Central memory CD4-positive, alpha-beta T cell (primary cell): ENCODE results near the gene HOGA1.
"Not testable (repeated sequence)": the region's sequence is repeated elsewhere in the genome, so short reads cannot be mapped to it uniquely, and the experiment has no call there.

ENCODE experiments used
- DNase-seq: peaks from one replicate; pipeline ENCODE4 v3.0.0; 2022

The HOGA1 gene

DNA sequence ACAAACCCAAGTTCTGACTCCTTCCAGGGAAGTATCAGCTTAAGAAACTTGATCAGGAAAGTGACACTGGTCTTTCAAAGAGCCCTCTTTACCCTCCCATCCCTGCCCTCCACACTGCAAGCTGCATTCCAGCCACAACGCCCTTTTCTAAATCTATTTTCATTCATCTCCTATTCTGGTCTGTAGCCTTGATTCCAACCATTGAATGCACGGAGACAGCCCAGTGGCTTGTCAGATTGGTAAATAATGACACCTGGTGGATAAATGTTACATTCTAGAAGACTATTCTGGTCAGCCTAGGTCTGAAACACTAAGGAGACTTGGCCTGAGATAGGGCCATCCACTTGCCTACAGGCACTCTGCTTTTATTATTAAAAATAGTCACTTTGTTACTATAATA lies 28.2 kb downstream of the HOGA1 start:
- DNase-seq: no peak

DNA sequence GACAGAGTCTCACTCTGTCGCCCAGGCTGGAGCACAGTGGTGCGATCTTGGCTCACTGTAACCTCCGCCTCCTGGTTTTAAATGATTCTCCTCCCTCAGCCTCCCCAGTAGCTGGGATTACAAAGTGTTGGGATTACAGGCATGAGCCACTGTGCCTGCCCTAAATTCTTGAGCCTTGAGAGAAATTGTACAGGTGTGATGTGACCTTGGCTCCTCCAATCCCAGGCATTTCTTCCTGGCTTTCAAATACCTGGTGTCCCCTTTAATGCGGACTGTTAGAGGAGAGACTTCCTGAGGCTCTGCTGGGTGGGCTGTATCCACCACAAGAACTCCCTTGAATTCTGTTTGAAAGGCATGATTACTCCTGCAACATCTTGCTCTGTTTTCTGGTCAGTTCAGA lies 34.1 kb downstream of the HOGA1 start:
- no peak for DNase-seq

DNA sequence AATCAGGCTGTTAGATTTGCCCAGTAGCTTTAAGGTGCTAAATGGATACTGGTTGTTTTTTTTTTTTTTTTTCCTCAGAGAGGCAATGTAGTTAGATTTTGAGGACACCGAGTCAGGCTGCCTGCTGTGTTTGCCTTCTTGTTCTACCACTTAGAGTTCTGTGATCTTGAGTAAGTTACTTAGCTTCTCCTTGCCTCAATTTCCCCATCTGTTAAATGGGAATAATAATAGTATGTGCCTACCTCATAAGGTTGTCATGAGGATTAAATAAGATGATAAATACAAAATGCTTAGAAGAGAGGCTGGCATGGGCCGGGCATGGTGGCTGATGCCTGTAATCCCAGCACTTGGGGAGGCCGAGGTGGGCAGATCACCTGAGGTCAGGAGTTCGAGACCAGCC lies 34.5 kb downstream of the HOGA1 start:
- no peak for DNase-seq

DNA sequence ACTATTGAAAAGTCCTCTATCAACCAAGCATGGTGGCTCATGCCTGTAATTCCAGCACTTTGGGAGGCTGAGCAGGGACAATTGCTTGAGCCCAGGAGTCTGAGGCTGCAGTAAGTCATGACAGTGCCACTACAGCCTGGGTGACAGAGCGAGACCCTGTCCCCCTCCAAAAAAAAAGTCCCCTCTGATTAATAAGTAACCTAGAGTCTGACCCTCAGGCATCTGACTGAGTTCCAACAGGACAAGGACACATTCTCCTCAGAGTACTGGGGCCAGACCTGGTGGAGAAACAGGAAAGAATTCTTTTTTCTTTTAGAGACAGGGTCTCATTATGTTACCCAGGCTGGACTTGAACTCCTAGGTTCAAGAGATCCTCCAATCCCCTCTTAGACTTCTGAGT lies 39.1 kb downstream of the HOGA1 start:
- no peak for DNase-seq

DNA sequence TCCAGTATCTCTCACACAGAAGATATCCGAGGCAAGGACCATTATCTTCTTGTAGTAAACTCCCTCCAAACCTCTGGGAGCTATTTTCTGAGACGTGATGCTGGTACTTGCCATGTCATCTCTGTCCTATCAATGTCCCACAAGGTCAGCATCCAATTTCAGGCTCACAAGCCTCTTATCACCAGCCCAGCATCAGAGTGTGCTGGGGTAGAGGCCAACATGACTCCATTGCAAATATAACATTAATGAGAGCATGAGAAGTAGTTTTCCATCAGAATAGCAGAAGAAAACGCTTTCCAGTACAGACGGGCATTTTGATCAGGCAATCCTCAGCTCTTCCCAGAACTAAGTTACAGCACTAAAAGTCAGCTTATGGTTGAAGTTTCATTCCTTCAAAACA lies 43.5 kb downstream of the HOGA1 start:
- no peak for DNase-seq

DNA sequence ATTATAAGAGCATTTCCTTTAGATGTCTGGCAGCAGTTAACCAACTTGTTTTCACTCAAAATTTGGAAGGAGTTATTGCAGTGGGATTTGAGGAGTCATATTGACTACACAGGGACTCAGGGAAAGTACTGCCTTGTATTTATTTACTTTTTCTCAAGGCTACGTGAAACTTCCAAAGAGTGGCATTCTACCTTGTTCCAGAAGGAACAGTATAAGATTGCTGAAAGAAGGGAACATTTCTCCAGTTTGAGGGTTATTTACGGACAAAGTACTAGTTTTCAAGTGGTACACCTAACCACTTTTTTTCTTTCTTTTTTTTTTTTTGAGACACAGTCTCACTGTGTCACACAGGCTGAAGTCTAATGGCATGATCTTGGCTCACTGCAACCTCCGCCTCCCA lies 44.0 kb downstream of the HOGA1 start:
- DNase-seq: no peak

DNA sequence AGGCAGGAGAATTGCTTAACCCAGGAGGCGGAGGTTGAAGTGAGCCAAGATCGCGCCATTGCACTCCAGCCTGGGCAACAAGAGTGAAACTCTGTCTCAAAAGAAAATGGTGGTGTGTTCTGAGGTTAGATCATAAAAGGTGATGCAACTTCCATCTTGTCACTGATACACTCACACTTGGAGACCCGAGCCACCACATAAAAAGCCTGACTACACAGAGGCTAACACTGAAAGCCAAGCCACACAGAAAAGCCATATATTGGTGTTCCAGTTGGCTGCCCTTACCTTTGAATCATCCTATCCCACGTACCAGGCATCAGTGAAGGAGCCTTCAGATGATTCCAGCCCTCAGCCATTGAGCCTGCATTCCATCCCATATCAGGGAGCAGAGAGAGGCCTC lies 45.1 kb downstream of the HOGA1 start:
- no peak for DNase-seq

DNA sequence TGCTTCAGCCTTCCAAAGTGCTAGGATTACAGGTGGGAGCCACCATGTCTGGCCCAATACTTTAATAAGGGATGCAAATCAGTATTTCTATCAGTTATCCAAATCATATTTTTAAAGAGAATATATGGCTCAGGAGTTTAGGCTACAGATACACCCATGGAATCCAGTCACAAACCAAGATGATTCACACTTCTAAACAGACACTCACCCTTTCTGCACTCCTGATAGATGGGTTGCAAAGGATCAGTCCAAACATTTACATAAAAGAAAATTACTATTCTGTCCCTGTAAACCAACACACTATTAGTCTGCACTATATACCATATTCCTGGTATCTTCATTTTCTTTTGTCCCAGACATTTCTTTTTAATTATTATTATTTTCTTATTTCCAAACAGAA lies 46.9 kb downstream of the HOGA1 start:
- no peak for DNase-seq

DNA sequence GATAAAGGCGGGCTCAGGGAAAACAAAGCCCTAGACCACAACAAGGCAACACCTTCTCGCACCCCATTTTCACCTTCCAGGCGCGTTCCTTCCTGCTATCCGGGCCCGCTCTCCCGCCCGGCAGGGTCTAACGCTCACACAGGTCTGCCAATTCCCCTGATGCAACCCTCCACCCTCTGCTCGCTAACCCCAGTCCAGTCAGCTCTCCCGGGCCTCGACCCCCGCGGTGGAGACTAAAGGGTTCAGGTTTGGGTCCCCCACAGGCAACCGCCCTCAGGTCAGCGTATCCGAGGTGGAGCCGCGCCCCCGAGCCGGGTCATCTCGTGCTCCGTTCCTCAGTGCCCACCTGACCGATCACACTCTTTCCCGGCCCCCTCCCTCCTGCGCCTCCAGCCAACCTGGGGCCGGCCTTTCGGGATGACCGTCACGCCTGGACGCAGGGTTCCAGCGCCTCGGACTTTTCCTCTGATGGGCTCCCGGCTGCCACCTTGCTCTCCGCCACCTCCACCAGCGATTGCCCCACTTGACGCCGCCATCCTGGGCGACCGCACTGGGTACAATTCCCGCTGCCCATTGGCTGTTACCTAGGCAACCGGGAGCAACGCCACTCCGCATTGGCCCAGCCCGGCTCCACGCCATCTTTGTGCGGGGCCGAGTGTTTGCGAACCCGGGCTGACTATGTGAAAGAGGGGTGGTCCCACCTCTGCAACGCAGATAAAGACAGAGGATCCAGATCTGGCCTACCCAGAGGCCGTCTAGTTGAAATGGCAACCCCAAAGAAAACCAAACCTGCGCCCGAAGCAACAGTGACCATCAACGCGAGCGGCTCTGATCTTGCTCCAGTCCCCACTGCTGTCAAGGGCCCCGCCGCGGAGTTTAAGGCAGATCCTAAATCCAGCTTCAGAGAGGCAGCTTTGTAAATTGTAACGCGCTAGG lies 49.0 kb downstream of the HOGA1 start, which contains the start of gene MORN4:
MORN4 (minus strand) TSS at position 552 of the 936 bp plus-strand sequence. CDS start 13,847 bp downstream, outside the sequence.
- peak; percentile 88 for DNase-seq

DNA sequence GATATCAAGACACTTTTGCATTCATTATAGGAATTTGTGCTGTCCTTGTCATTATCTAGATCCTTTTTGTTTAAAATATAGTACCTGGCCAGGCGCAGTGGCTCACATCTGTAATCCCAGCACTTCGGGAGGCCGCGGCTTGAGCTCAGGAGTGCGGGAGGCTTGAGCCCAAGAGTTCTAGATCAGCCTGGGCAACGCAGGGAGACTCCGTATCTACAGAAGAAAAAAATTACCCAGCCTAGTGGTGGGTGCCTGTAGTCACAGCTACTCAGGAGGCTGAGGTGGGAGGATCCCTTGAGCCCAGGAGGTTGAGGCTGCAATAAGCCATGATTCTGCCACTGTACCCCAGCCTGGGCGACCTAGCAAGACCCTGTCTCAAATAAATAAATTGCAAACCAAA lies 49.7 kb downstream of the HOGA1 start:
- no peak for DNase-seq

DNA sequence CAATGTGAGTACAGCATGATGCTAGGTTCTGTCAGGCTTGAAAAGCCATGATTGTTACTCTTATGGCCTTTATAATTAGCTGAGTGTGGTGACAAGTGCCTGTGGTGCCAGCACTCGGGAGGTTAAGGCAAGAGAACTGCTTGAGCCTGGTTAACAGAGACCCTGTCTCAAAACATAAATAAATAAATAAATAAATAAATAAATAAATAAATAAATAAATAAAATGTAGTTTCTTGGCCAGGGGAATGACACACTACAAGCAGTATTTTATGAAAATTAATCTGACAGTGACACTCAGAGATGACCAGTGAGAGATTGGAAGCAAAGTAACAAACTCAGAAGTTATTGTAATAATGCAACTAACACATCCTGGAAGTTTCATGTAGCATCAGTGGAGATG lies 51.4 kb downstream of the HOGA1 start:
- no peak for DNase-seq

DNA sequence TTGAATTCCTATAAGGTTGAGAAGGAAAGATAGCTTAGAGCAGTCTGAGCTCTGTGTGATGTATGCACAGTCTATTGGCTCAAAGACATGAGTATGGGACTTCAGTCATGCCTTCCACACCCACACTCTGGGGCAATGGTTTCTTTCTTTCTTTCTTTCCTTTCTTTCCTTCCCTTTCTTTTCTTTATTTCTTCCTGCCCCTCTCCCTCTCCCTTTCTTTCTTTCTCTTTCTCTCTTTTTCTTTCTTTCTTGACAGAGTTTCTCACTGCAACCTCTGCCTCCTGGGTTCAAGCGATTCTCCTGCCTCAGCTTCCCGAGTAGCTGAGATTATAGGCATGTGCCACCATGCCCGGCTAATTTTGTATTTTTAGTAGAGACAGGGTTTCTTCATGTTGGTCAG lies 54.9 kb downstream of the HOGA1 start:
- not testable (repeated sequence) for DNase-seq

DNA sequence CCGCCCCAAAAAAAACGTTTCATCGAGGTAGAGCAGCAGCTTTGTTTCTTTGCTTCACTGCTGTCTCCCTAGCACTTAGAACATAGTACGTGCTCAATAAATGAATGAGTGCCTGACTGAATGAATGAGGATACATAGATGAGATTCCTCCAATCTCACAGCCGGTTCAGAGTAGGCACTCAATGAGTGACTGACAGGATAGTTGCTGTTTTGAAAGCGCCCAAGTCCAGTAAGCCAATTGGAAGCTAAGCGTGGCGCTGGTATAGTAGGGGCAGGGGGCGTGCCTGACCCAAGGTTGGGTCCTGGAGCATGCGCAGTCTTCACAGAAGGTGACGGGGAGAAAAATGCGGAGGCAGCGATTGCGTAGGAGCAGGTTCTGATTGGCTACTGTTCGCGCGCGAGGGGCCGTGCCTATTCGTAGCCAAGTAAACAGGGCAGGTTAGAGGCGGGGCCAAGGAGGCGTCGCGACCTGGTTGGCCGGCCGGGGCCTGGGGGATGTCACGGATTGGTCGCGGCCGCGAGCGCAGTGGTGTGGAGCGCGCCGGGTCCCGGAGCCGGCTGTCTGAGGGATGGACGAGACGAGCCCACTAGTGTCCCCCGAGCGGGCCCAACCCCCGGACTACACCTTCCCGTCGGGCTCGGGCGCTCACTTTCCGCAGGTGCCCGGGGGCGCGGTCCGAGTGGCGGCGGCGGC lies 56.1 kb downstream of the HOGA1 start, which contains the start of gene PI4K2A:
PI4K2A (plus strand) TSS at position 498 of the 694 bp plus-strand sequence; CDS start at position 570, 72 bp downstream.
- peak; percentile 98 for DNase-seq

DNA sequence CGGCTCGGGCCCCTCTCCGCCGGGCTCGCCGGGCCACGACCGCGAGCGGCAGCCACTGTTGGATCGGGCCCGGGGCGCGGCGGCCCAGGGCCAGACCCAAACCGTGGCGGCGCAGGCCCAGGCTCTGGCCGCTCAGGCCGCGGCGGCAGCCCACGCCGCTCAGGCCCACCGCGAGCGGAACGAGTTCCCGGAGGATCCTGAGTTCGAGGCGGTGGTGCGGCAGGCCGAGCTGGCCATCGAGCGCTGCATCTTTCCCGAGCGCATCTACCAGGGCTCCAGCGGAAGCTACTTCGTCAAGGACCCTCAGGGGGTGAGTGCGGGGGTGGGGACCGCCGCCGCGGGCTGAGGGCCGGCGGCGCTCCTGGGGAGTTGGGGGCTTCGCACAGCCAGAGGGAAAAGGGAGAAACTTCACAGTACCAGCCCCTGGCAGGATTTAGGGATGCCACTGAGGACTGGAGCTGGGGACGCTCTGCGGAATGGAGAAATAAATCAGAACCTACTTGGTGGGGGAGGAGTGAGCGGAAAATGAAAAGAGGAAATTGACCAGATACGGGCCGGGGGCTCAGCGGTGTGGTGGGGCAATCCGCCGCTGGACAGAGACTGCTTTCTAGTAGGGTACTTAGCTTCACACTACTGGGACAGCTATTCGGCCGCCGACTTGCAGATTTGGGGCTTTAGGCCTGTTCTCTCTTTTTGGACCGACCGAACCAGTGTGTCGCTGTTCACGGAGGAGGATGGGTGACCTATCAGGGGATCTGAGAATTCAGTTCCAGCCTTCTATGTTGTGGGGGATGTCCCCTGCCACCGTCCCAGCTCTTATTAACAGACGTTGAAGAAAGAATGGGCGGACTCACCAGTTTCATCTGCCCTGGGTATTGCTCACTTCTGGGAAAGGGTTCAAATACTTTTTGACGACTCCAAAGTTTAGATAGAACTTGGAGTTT lies 57.0 kb downstream of the HOGA1 start:
- DNase-seq: no peak

DNA sequence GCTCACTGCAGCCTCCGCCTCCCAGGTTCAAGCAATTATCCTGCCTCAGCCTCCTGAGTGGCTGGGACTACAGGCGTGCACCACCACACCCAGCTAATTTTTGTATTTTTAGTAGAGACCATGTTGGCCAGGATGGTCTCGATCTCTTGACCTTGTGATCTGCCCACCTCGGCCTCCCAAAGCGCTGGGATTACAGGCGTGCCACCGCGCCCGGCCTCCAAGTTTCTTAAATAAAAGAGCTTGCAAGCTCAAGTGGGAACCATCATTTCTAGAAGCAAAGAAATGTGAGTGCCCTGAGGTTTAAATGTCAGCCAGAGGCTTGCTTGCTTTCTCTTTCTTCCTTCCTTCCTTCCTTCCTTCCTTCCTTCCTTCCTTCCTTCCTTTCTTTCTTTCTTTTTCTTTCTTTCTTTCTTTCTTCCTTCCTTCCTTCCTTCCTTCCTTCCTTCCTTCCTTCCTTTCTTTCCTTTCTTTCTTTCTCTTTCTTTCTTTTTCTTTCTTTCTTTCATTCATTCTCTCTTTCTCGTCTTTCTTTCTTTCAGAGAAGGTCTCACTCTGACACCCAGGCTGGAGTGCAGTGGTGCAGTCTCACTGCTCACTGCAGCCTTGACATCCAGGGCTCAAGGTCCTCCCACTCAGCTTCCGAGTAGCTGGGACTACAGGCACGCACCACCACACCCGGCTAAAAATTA lies 58.4 kb downstream of the HOGA1 start:
- not testable (repeated sequence) for DNase-seq

DNA sequence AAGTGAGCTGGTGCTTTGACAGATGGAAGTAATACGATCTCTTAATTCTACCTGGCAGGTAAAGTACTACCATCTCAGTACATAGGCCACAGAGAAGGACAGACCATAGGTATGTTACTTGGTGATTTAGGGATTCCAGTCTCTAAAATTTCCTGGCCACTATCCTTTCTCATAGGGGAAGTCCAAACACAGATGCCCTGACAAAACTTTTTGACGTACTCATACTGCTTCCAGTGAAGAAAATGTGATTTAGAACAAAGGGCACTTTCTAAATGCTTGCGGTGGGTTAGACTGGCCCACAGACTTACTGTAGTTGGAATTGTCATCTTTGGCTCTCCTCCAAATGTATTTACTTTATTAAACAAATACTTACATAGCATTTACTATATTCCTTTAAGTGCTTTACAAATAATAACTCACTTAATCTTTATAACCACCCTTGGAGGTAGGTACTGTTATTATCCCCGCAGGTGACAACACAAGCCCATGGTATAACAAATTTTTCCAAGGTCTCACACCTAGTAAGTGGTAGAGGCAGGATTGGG lies 59.3 kb downstream of the HOGA1 start:
- DNase-seq: no peak

DNA sequence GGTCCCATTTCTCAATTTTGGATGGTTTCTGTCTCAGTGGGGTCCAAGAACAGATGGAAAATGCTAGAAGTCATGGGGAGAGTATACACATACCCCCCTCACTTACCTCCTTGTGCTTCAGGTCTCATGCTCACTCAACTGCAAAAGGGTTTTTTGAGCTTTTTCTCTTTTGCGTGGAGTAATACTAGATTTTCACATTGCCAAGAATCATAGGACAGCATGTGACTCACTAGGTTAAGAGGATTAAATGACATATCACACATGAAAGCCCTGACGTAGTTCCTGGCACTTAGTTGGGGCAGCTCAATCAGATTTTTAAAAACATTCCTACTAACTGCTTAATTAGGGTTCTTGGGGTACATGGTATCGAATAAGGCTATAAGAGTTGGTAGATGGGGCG lies 60.7 kb downstream of the HOGA1 start:
- DNase-seq: no peak

DNA sequence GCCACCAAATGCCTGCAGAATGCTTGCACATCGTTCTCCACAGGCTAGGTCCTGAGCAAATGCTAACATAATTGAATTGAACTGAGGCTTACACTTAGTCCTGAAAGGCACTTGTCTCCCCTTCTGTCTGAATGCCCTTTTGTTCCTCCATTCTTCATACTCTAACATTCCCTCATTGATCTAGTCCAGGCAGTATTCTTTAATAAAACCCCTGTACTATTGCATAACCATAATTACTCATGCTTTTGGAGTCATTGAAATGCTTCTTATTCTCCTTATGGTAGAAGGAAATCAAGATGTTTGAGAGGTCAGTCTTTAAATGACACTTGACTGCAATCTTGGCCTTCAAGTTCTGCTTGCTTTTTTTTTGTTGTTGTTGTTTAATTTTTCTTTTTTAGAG lies 63.4 kb downstream of the HOGA1 start:
- DNase-seq: no peak

DNA sequence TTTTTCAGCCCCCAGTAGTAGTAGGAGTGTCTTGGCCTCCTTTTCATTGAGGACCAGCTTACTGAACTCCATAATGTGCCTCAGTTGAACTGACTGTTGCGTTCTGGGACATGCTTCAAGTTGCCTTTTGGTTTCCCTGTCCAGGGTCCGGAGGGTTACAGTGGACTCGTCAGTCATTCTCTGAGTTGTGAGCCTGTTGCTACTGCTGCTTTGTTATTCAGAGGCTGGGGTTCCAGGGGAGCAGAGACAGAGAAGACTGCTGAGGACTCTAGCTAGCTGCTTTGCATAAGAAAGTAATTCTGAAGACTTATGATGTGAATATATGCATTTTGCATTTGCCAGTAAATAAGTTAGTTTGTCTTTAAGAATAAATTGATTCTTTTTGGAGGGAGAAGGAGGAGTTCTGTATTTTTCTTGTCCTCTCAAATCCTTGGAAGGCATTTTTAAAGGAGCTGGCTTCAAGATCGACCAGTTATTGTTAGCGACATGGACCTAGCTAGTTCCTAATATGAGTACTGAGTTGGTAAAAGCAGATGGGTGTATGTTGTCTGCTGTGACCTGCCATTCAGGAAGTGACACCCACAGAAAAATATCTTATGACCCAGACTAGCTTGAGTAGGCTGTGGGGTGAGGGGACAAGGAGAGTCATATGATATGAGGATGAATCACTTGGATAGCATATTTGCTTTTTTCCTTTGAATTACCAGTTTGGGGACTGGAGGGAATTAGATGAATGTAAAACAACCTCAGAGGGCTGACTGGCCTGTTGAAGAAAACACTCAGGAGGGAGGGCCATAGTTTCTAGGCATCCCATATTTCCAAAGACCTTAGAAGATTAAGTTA lies 64.6 kb downstream of the HOGA1 start:
- DNase-seq: peak; percentile 40

DNA sequence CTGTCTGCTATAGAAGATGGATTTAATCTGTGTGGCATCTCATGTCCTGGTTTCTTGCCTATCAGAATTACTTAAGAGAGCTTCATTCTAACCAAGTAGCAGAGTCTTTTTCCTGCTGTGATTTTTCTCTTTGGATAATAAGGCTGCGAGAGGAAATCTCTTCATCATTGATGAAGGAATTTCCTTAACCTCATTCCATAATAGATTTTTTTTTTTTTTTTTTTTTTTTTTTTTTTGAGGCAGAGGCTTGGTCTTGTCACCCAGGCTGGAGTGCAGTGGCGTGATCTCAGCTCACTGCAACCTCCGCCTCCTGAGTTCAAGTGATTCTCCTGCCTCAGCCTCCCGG lies 65.2 kb downstream of the HOGA1 start:
- DNase-seq: not testable (repeated sequence)

DNA sequence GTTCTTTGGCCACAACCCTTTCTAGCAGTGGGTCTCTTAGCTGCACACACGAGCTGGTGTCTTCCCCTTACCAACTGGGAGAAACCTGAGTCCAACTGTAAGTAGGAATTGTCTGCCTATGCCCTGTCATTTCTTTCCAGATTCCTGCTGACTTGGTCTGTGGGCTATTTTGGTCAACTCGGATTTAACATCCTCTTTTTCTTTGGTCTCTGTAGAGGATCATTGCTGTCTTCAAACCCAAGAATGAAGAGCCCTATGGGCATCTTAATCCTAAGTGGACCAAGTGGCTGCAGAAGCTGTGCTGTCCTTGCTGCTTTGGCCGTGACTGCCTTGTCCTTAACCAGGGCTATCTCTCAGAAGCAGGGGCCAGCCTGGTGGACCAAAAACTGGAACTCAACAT lies 66.5 kb downstream of the HOGA1 start:
- no peak for DNase-seq
